IPS-18c (cell line): ENCODE data around the gene CLCF1.
A peak's percentile ranks its signal among the peaks of the same experiment; 100 is the strongest.

Experiments used
- H3K4me3 ChIP-seq: 2 replicates; pipeline ENCODE4 v1.7.0; 2013; ENCODE audit warnings: low read depth, mild to moderate bottlenecking, low read length, moderate library complexity; ENCODE audit not compliant: insufficient read depth
- H3K9me3 ChIP-seq: one replicate; pipeline ENCODE4 v1.6.1; 2013; ENCODE audit warnings: mild to moderate bottlenecking, low read length, moderate library complexity; ENCODE audit not compliant: control insufficient read depth, insufficient read depth

The CLCF1 gene

DNA sequence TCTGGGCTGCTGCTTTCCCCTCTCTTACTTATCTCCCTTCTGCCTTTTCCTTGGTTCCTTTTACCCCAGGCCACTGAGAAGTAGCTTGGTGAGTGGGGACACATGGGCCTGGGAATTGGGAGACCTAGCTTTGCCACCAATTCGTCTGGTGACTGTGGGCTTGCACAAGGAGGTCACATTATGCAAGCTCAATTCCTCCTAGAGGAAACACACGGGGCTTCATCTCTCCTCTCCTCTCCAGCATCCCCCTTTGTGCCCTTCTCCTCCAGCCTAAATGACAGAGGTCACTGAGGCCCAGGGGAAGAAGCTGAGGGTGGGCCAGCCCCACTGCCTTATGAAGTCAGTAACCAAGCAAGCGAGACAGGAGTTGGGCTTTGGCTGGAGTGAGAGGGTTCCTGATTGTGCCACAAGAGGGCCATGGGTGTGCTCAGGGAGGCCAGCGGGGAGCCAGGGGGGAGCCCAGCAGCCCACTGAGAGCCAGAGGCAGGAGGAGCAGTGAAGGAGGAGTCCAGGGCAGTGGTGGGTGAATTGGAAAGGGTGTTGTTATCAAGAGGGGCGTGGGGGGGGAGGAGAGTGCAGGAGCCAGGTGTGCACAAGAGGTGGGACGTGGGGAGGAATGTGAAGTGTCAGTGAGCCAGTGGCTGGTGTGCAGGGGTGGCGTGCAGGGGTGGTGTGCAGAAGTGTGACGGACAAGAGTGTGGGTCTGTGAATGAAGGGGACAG is 2.0 kb downstream of the CLCF1 start:
- Histone ChIP-seq H3K4me3 (peak overlapping the region; percentile 49; the same call in 1 of the 2 replicates), H3K9me3 (no peaks in the 10 kb centered on the region)

DNA sequence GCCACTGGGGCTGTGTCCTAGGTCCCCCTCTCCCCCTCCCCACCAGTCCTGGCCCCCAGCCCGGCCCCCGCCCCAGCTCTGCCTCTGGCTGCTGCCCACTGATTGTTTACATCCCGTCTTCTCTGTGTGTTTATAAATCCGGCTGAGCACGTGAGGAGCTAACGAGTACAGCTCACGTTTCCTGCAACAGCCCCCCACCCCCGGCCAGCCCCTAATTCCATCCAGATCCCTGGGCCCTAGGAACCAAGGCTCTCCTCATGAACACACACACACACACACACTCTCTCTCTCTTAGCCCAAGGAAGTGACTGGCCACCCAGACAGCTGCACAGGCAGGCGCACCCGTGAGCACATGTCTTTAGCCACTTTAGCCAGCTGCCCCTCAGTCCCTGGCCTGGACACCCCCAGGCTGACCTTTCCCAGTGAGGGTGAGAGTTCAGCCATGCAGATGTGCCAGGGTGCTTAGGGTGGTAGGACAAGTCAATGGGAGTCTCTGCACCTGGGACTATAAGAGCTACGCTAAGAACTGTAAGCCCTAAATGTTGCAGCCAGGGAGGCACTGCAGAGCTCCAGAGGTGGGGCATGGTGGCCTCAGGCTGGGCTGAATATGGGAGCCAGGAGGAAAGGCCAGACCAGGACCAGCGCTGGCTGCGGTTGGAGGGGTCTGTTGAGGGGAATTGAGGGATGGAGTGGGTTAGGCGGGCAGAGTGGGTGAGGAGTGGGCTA is 2.9 kb downstream of the CLCF1 start:
- Histone ChIP-seq H3K4me3 (no peak overlapping the region; the same call in 1 of the 2 replicates), H3K9me3 (no peaks in the 10 kb centered on the region)

DNA sequence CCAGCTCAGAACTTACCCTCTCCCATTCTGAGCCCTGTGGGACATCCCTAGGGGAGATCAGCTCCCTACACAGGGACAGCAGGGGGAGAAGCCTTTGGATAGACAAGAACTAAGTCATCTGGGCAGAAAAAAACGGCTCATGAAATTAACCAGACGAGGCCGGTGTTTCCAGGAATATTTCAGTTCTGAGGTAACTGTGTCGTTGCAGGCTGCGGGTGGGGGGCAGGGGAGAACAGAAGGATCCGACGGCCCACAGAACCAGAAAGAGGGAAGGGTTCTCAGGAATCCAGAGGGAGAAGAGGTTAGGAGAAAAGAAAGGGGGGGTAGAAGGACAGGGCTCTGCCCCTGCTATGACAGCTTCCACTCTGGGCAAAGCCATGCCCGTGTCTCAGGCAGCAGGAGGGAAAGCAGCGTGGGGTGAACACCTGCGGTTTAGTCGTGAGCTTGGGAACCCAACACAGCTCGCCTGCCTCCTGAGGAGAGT is 3.6 kb downstream of the CLCF1 start:
- H3K4me3 ChIP-seq: no peak overlapping the region

DNA sequence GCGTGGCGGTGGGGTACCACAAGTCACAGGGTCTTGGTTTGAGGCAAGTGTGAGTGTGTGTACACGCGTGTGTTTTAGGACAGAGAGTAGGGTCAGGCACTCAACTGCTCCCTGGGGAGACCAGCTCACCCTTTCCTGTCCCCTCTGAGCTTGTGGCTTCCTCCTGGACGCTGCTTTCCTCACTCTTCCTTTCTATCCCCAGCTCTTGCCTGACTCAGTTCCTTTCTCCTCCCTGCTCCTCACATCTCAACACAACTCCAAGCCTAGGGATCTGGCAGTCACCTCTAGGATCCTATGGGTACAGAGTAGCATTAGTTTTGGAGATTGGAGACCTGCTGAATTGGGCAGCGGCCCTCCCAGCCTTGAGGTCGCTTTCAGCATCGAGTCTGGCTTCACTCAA is 4.1 kb downstream of the CLCF1 start:
- Histone ChIP-seq H3K9me3 (no peaks in the 10 kb centered on the region), H3K4me3 (no peak overlapping the region)

More for the DNA sequence above, 3.6 kb downstream of the CLCF1 start:
- H3K9me3 ChIP-seq: no peaks in the 10 kb centered on the region

DNA sequence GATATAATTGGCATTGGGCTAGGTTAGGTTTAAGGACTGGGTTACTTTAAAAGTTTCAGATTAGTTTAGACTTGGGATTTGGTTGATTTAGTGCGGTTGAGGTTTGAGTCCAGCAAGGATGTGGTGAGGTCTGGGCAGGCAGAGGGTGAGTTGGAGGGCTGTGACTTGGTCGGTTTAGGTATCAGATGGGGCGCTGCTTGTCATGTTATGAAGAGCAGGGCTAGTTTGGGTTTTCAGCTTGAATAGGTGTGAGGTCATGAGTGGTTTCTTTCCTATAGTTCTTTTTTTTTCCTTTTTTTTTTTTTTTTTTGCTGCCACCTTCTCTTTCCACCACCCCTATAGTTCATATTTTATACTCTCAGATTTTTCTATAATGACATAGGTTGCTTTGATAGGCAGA is 4.8 kb downstream of the CLCF1 start:
- Histone ChIP-seq H3K9me3 (no peaks in the 10 kb centered on the region), H3K4me3 (no peak overlapping the region)

DNA sequence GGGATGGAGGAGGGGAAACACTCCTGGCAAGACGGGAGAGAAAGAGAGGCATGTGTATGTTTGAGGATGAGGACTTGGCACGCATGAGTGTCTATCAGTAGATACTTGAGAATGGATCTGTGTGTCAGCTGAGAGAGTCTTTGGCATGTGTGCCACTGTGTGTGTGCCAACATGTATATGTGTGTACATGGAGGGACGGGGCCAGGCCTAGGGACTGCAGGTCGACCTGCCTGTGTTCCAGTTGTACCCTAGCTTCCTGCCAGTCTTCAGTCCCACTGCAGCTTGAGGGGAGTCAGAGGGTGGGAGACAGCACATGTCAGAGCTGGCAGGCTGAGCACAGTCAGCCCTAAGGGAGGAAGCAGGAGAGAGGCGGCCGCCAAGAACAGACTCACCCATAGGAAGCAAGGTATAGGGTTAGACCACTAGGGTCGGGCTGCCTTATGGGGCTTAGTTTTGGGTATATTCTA is 5.6 kb downstream of the CLCF1 start:
- Histone ChIP-seq H3K4me3 (no peak overlapping the region), H3K9me3 (no peaks in the 10 kb centered on the region)

DNA sequence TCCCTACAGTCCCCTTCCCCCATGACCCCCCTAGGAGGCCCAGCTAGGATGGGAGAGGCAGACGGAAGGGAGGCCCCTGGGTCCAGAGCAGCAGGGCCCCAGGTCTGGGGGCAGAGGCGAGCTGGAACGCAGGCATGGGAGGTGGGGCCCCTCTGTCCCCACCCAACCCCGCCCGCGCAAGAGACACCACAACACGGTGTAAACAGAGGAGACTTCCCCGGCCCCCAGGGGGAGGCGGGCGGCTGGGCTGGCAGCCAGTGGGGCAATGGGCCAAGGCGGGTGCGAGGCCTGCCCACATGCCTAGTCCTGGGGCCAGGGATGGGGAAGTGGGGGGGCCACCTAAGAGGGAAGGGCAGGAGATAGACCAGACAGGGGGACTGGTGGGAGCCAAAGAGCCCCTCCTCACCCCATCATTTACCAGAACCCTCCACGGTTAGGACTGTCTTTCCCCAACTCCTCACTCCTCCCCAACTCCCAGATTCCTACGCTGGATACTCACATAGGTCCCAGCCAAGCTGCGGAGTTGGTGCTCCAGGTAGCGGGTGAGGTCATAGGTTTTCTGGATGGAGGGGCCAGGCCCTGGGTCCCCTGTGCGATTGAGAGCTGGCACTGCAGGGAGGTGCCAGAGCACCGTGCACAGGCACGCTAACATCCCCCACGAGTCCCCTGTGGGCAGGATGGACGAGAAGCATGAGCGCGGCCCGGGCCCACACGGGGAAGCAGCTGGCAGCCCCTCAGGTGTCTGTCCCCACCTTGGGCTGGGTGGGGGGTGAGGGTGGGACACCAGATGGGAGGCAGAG is 6.2 kb downstream of the CLCF1 start:
- Histone ChIP-seq H3K4me3 (no peak overlapping the region), H3K9me3 (no peaks in the 10 kb centered on the region)

DNA sequence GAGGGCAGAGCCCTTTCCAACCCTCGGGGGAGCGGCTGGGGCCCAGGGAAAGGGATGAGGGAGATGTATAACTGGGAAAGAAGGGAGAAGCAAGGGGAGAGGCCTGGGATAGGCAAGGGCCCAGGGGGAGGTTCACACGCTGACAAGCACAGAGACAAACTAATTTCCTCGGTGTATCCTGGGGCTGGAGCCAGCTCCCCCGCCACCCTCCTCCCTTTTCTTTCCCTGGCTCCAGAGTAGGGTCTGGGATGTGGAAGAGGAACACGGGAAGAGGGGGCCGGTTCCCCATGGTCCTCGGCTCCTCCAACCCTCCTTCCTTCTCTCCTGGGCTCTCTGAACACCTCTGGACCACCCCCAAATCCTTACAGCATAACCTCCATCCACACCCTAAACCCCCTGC is 6.9 kb downstream of the CLCF1 start:
- Histone ChIP-seq H3K4me3 (no peak overlapping the region), H3K9me3 (no peaks in the 10 kb centered on the region)

DNA sequence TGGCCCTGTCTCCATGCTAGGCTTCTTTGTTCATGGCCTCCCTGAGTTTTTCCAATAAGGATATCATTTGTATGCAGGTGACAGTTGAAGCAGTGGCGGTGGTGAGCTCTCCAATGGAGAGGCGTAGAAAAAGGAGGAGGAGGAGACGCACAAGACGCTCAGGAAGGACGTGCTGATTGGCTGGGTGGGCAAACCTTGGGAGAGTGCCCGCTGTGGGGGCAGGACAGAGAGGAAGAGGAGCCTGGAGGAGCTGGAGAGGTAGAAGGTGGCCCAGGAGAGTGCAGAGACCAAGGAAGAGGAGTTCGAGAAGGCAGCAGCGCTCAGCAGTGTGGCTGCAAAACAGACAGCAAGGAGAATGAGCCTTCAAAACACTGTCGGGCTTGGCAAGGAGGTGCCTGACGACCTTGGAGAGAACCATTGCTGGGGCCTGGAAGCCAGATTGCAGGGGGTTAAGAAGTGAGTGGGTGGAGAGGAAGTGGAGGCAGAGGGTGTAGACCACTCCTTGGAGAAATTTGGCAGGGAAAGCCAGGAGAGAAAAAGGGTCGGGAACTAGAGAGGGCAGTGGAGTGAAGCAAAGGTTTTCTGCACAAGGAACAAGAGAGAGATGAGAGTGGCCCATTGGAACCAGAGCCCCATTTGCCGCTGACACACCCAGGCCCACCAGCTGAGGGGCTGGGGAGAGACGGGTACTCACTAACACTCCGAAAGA is 7.5 kb downstream of the CLCF1 start:
- Histone ChIP-seq H3K9me3 (no peaks in the 10 kb centered on the region), H3K4me3 (no peak overlapping the region)

DNA sequence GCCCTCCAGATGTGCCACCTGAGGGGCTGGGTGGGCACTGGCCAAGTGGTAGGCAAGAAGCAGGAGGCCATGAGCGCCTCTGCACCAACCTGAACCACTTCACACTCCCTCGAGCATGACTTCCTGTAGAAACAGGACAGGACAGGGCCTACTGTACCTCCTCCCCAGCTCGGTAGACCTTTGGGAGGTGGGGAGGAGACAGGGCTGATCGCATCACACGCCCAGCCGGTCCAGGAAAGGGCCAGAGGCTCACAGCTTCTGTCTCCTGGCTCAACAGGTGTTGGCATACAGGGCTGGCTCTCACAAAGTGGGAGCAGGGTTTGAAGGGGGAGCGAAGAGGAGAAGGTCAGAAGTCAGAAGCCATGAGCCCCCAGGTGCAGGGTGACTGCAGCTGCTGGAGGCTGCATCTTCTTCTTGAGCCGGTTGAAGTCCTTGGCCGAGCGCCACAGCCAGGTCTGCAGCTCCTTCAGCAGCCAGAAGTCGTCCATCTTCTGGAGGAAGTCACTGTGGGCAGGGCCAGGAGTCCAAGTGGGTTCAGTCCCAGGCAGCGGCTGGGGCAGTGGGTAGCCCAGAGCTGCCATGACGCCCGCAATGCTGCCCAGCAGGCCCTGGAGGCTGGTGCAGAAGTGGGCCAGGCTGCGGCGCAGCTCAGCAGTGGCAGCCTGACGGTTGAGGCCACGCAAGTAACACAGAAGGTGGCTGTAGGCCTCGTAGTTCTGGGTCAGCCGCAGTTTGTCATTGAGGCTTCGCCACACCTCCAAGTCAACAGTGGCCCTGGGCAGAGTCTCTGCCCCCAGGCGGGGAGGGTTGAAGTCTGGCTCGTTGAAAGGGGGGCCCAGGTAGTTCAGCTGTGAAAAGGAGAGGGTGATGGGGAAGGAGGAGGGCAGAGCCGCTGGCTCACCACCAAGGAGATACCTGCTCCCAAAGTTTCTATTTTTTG is 8.3 kb downstream of the CLCF1 start:
- no peak overlapping the region for H3K4me3 ChIP-seq
- no peaks in the 10 kb centered on the region for H3K9me3 ChIP-seq

GRCh38 chr11:67364169-67364568 is 9.2 kb downstream of the CLCF1 start:
- H3K4me3 ChIP-seq: no peak overlapping the region
- no peaks in the 10 kb centered on the region for H3K9me3 ChIP-seq

- H3K4me3 ChIP-seq: no peak overlapping the region
- no peaks in the 10 kb centered on the region for H3K9me3 ChIP-seq
These were observed 15.3 kb downstream of the CLCF1 start for GRCh38 chr11:67357831-67358670.

DNA sequence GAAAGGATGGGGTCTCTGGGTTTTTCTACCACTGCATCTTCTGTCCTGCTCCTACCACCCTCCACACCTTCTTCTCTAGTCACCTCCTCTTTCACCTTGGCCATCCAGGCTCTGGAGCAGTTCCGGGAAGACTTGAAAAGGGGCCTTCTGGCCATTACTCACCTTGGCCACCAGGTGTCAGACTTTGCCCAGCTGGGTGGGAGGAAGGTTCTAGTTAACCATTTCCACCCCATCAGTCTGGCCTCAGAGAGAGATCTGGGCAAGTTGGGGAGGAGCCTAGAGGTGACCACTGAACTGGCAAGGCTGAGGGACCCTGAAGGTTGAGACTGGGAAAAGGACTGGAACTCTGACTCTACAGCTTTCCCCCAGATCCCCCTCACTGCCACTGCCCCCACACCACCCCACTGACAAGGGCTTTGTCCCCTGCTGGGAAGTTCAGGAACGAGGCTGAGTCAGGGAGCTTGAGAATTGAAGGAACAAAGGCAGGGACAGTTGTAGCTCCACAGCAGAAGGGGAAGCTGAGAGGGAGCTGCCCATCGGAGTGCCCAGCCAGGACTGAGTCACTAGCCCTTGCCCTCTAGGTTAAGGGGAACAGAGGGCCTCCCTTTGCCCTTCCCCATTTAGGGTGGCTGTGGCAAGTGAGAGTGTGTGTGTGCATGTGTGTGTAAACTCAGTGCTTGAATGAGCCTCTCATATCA is 16.4 kb downstream of the CLCF1 start:
- no peak overlapping the region for H3K4me3 ChIP-seq

GRCh38 chr11:67356387-67356863 is 17.0 kb downstream of the CLCF1 start:
- Histone ChIP-seq H3K9me3 (no peaks in the 10 kb centered on the region), H3K4me3 (no peak overlapping the region)

More for the DNA sequence above, 16.4 kb downstream of the CLCF1 start:
- H3K9me3 ChIP-seq: no peaks in the 10 kb centered on the region
